HG02884 (cell line): ENCODE measurements around the gene NDST1.

Source experiments
- ATAC-seq: cut with Tn5 transposase; IDR thresholded peaks from one replicate; pipeline ENCODE4 v1.9.1; 2021; ENCODE audit warnings: mild to moderate bottlenecking, moderate library complexity; ENCODE audit not compliant: unreplicated experiment

Gene NDST1

GRCh38 chr5:150601491-150602345, 93.8 kb downstream of the NDST1 start:
- ATAC-seq = no peak

DNA sequence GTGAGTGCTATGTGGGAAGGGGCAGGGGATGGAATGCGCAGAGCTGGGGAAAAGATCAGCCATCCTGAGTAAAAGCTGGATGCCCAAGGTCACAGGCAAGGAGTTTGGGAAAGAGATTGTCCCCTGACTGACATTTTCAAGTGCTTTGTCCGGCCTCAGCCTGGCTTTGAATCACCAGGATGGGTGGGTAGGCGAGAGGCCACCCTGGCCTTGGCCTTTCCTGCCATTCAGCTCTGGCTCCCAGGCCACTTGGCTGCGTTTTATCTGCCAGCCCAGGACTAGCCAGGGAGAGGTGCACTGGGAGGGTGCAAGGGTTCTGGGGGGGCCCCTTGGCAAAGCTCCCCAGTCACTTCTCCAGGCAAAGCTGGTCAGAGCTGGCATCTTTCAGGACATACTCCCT, 95.1 kb downstream of the NDST1 start:
- ATAC-seq = no peak

- ATAC-seq = no peak
Observed at GRCh38 chr5:150603491-150603890, 95.6 kb downstream of the NDST1 start.

GRCh38 chr5:150604010-150604409, 96.1 kb downstream of the NDST1 start:
- ATAC-seq = no peak

GRCh38 chr5:150604894-150605440, 97.0 kb downstream of the NDST1 start:
- ATAC-seq = no peak

DNA sequence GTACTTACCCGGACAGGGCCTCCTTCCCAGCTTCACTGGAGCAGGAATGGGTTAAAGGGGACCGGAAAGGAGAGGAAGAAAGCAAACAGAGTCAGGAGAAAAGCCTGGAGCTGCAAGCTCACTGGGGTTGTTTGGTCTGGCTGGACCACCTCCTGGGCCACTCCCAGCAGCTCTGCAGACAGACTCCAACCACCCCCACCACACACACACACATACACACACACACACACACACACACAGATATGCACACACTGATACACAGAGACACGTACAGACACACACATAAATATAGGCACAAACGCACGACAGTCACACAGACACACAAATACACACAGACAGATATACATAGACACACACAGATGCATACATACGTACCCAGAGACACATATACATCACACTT, 97.6 kb downstream of the NDST1 start:
- ATAC-seq = no peak

GRCh38 chr5:150606476-150606875, 98.5 kb downstream of the NDST1 start:
- no peak for ATAC-seq

- no peak for ATAC-seq
Observed at GRCh38 chr5:150607105-150607504, 99.2 kb downstream of the NDST1 start.
